GM23338 (cell line): ENCODE data around the gene TBC1D9B.

Experiments
- CREB1 ChIP-seq: fragments of 250-450 bp; sonication (Bioruptor Pico); IDR thresholded peaks from 2 replicates; pipeline ENCODE4 v1.5.0; 2020; ENCODE audit warnings: low read depth, mild to moderate bottlenecking, moderate library complexity
- EZH2 ChIP-seq: fragments of 200-600 bp; sonication (generic); IDR thresholded peaks from one replicate; pipeline ENCODE4 v1.8.0; 2017; ENCODE audit warnings: antibody characterized with exemption, mild to moderate bottlenecking, low read depth; ENCODE audit not compliant: unreplicated experiment
- EZH2phosphoT487 ChIP-seq: fragments of 200-600 bp; sonication (generic); IDR thresholded peaks from one replicate; pipeline ENCODE4 v1.8.1; 2018; ENCODE audit warnings: antibody characterized with exemption; ENCODE audit not compliant: unreplicated experiment
- JUNB ChIP-seq: IDR thresholded peaks from one replicate; pipeline ENCODE4 v1.6.1; 2016; ENCODE audit warnings: antibody characterized with exemption; ENCODE audit not compliant: unreplicated experiment
- NANOG ChIP-seq: IDR thresholded peaks from 2 replicates; pipeline ENCODE4 v1.6.1; 2016; ENCODE audit warnings: antibody characterized with exemption, borderline replicate concordance
- POLR2AphosphoS5 ChIP-seq: IDR thresholded peaks from 2 replicates; pipeline ENCODE4 v1.6.1; 2016; ENCODE audit warnings: antibody characterized with exemption, low read depth
- STAT1 ChIP-seq: IDR thresholded peaks from one replicate; pipeline ENCODE4 v1.6.1; 2016; ENCODE audit warnings: antibody characterized with exemption; ENCODE audit not compliant: unreplicated experiment
- ZNF114 ChIP-seq: fragments of 250-450 bp; sonication (Bioruptor Pico); IDR thresholded peaks from 2 replicates; pipeline ENCODE4 v1.5.0; 2020; ENCODE audit warnings: mild to moderate bottlenecking, moderate library complexity
- ZNF331 ChIP-seq: fragments of 250-450 bp; sonication (Bioruptor Pico); IDR thresholded peaks from 2 replicates; pipeline ENCODE4 v1.5.0; 2020; ENCODE audit warnings: low read depth, mild to moderate bottlenecking, moderate library complexity
- TF ChIP-seq, protein P1 (sequence below), 2 experiments: fragments of 200-600 bp in 1 of 2; sonication (generic) in 1 of 2; conservative IDR thresholded peaks; 2 replicates each; pipeline versions ENCODE4 v1.5.1 to v1.6.1; 2016 to 2017; ENCODE audit warnings: antibody characterized with exemption in 2 of 2, low read depth in 2 of 2, mild to moderate bottlenecking in 2 of 2, moderate library complexity in 1 of 2
- TF ChIP-seq, protein P2 (sequence below): IDR thresholded peaks from one replicate; pipeline ENCODE4 v1.6.1; 2018; ENCODE audit warnings: antibody characterized with exemption; ENCODE audit not compliant: unreplicated experiment
- TF ChIP-seq, protein P3 (sequence below): IDR thresholded peaks from 2 replicates; pipeline ENCODE4 v1.6.1; 2016; ENCODE audit warnings: antibody characterized with exemption
- TF ChIP-seq, protein P4 (sequence below): fragments of 250-450 bp; sonication (Bioruptor Pico); IDR thresholded peaks from 2 replicates; pipeline ENCODE4 v1.5.0; 2020; ENCODE audit warnings: mild to moderate bottlenecking, moderate library complexity

DNA sequence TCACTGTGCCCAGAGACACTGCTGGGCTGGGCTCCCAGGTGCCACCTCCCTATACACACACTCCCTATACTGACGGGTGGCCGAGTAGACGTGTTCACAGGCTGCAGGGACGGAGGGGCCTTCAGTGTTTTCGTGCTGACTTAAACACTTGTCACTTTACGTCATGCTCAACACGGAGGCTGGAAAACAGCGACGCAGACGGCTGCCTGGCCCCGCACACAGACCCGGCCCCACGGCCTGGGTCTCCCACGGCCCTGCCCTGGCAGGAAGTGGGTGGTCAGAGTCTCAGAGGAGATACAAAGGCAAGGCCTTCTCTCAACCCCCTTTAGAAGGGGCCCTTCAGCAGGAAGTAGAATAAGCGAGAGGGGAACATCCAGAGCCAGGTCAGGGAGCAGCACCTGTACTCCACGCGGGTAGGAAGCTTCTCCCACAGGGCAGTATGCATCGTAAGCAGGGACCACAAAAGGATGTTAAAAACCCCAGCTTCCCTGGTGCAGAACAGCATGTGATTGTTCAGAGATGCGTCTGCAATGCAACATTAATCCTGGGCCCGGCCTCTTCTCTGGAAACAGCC is 11.9 kb upstream of the TBC1D9B start:
- TF ChIP-seq, protein P1, sequence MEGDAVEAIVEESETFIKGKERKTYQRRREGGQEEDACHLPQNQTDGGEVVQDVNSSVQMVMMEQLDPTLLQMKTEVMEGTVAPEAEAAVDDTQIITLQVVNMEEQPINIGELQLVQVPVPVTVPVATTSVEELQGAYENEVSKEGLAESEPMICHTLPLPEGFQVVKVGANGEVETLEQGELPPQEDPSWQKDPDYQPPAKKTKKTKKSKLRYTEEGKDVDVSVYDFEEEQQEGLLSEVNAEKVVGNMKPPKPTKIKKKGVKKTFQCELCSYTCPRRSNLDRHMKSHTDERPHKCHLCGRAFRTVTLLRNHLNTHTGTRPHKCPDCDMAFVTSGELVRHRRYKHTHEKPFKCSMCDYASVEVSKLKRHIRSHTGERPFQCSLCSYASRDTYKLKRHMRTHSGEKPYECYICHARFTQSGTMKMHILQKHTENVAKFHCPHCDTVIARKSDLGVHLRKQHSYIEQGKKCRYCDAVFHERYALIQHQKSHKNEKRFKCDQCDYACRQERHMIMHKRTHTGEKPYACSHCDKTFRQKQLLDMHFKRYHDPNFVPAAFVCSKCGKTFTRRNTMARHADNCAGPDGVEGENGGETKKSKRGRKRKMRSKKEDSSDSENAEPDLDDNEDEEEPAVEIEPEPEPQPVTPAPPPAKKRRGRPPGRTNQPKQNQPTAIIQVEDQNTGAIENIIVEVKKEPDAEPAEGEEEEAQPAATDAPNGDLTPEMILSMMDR (conservative IDR thresholded peaks at IDR 0.05; ENCODE audit: low read depth in 2 of 2), result no peak
- TF ChIP-seq EZH2, result no peak
- no peak for TF ChIP-seq POLR2AphosphoS5
- no peak for TF ChIP-seq EZH2phosphoT487
- TF ChIP-seq NANOG, result no peak
- TF ChIP-seq, protein P2, sequence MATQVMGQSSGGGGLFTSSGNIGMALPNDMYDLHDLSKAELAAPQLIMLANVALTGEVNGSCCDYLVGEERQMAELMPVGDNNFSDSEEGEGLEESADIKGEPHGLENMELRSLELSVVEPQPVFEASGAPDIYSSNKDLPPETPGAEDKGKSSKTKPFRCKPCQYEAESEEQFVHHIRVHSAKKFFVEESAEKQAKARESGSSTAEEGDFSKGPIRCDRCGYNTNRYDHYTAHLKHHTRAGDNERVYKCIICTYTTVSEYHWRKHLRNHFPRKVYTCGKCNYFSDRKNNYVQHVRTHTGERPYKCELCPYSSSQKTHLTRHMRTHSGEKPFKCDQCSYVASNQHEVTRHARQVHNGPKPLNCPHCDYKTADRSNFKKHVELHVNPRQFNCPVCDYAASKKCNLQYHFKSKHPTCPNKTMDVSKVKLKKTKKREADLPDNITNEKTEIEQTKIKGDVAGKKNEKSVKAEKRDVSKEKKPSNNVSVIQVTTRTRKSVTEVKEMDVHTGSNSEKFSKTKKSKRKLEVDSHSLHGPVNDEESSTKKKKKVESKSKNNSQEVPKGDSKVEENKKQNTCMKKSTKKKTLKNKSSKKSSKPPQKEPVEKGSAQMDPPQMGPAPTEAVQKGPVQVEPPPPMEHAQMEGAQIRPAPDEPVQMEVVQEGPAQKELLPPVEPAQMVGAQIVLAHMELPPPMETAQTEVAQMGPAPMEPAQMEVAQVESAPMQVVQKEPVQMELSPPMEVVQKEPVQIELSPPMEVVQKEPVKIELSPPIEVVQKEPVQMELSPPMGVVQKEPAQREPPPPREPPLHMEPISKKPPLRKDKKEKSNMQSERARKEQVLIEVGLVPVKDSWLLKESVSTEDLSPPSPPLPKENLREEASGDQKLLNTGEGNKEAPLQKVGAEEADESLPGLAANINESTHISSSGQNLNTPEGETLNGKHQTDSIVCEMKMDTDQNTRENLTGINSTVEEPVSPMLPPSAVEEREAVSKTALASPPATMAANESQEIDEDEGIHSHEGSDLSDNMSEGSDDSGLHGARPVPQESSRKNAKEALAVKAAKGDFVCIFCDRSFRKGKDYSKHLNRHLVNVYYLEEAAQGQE, result no peak
- no peak for TF ChIP-seq CREB1 (CRISPR knock-in tag)
- no peak for TF ChIP-seq JUNB
- TF ChIP-seq, protein P3, sequence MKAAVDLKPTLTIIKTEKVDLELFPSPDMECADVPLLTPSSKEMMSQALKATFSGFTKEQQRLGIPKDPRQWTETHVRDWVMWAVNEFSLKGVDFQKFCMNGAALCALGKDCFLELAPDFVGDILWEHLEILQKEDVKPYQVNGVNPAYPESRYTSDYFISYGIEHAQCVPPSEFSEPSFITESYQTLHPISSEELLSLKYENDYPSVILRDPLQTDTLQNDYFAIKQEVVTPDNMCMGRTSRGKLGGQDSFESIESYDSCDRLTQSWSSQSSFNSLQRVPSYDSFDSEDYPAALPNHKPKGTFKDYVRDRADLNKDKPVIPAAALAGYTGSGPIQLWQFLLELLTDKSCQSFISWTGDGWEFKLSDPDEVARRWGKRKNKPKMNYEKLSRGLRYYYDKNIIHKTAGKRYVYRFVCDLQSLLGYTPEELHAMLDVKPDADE, result no peak
- no peak for TF ChIP-seq ZNF331
- TF ChIP-seq ZNF114 (CRISPR knock-in tag), result no peak
- TF ChIP-seq STAT1, result no peak
- TF ChIP-seq, protein P4, sequence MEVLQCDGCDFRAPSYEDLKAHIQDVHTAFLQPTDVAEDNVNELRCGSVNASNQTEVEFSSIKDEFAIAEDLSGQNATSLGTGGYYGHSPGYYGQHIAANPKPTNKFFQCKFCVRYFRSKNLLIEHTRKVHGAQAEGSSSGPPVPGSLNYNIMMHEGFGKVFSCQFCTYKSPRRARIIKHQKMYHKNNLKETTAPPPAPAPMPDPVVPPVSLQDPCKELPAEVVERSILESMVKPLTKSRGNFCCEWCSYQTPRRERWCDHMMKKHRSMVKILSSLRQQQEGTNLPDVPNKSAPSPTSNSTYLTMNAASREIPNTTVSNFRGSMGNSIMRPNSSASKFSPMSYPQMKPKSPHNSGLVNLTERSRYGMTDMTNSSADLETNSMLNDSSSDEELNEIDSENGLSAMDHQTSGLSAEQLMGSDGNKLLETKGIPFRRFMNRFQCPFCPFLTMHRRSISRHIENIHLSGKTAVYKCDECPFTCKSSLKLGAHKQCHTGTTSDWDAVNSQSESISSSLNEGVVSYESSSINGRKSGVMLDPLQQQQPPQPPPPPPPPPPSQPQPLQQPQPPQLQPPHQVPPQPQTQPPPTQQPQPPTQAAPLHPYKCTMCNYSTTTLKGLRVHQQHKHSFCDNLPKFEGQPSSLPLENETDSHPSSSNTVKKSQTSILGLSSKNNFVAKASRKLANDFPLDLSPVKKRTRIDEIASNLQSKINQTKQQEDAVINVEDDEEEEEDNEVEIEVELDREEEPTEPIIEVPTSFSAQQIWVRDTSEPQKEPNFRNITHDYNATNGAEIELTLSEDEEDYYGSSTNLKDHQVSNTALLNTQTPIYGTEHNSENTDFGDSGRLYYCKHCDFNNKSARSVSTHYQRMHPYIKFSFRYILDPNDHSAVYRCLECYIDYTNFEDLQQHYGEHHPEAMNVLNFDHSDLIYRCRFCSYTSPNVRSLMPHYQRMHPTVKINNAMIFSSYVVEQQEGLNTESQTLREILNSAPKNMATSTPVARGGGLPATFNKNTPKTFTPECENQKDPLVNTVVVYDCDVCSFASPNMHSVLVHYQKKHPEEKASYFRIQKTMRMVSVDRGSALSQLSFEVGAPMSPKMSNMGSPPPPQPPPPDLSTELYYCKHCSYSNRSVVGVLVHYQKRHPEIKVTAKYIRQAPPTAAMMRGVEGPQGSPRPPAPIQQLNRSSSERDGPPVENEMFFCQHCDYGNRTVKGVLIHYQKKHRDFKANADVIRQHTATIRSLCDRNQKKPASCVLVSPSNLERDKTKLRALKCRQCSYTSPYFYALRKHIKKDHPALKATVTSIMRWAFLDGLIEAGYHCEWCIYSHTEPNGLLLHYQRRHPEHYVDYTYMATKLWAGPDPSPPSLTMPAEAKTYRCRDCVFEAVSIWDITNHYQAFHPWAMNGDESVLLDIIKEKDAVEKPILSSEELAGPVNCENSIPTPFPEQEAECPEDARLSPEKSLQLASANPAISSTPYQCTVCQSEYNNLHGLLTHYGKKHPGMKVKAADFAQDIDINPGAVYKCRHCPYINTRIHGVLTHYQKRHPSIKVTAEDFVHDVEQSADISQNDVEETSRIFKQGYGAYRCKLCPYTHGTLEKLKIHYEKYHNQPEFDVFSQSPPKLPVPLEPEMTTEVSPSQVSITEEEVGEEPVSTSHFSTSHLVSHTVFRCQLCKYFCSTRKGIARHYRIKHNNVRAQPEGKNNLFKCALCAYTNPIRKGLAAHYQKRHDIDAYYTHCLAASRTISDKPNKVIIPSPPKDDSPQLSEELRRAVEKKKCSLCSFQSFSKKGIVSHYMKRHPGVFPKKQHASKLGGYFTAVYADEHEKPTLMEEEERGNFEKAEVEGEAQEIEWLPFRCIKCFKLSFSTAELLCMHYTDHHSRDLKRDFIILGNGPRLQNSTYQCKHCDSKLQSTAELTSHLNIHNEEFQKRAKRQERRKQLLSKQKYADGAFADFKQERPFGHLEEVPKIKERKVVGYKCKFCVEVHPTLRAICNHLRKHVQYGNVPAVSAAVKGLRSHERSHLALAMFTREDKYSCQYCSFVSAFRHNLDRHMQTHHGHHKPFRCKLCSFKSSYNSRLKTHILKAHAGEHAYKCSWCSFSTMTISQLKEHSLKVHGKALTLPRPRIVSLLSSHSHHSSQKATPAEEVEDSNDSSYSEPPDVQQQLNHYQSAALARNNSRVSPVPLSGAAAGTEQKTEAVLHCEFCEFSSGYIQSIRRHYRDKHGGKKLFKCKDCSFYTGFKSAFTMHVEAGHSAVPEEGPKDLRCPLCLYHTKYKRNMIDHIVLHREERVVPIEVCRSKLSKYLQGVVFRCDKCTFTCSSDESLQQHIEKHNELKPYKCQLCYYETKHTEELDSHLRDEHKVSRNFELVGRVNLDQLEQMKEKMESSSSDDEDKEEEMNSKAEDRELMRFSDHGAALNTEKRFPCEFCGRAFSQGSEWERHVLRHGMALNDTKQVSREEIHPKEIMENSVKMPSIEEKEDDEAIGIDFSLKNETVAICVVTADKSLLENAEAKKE (CRISPR knock-in tag), result no peak
